ENCODE results near the gene TP63.

GRCh38 chr3:189588475-189589178 is 42.6 kb upstream of the TP63 start:
- TF ChIP-seq RAD21 (conservative IDR thresholded peaks at IDR 0.05) (no peak), CTCF (IDR thresholded peaks at IDR 0.05; ENCODE audit: poor library complexity, severe bottlenecking) (no peak), EZH2 (IDR thresholded peaks at IDR 0.05; ENCODE audit: borderline replicate concordance, insufficient read depth, low read length, poor library complexity, severe bottlenecking) (no peak), REST (IDR thresholded peaks at IDR 0.05; ENCODE audit: borderline replicate concordance) (no peak), TAF1 (IDR thresholded peaks at IDR 0.05; ENCODE audit: low read depth) (no peak), EP300 (conservative IDR thresholded peaks at IDR 0.05; ENCODE audit: poor library complexity, severe bottlenecking) (no peak)
